ENCODE data around the gene VEZT. TPM values are rescaled to one million over a fixed set of nuclear protein-coding genes. Genes with fewer than 3 reads are reported as not detected.

Gene VEZT
- total RNA-seq, 2 experiments from 2014 or later = 52.6 to 57.2 TPM

GRCh38 chr12:95259368-95259767 lies 41.8 kb downstream of the VEZT start:
- no peak overlapping the region for H3K27ac Mint-ChIP-seq
- Histone ChIP-seq H3K27ac (ENCODE audit: low read depth in 1 of 2, low read length in 2 of 2) (no peak overlapping the region), H3K36me3 (ENCODE audit: insufficient read depth, low read length) (peaks cover 41% of the 10 kb centered on the region), H3K4me1 (ENCODE audit: insufficient read depth, low read length) (no peaks in the 10 kb centered on the region), H3K4me3 (ENCODE audit: low read length) (no peak overlapping the region), H3K9me3 (ENCODE audit: control insufficient read depth in 1 of 2, insufficient read depth in 1 of 2, low read length in 2 of 2) (no peaks in the 10 kb centered on the region), H3K27me3 (ENCODE audit: control insufficient read depth in 1 of 2, insufficient read depth in 2 of 2, low read length in 2 of 2) (no peaks in the 10 kb centered on the region)
- peaks cover 85% of the 10 kb centered on the region for H3K36me3 Mint-ChIP-seq (ENCODE audit: low read depth)
- no peaks in the 10 kb centered on the region for H3K27me3 Mint-ChIP-seq
- no peaks in the 10 kb centered on the region for H3K9me3 Mint-ChIP-seq
- CTCF ChIA-PET = interaction anchor here (1.0 kb wide), 1 partner anchor 27 kb away, joined by 3 read pairs; no protein-coding TSS in a partner anchor
- H3K4me3 Mint-ChIP-seq = no peak overlapping the region
- no peak for ATAC-seq (ENCODE audit: poor library complexity)
- intact Hi-C loops (cut with DNase I, micrococcal nuclease) = no loop called here
- DNase-seq = no peak
- no peak for TF ChIP-seq CTCF (IDR thresholded peaks at IDR 0.05)
- POLR2A ChIA-PET = no interaction called here
- no peaks in the 10 kb centered on the region for H3K4me1 Mint-ChIP-seq (ENCODE audit: low read depth)

- no peak overlapping the region for H3K27ac Mint-ChIP-seq
- no peaks in the 10 kb centered on the region for H3K9me3 ChIP-seq (ENCODE audit: control insufficient read depth in 1 of 2, insufficient read depth in 1 of 2, low read length in 2 of 2)
- H3K4me3 Mint-ChIP-seq = no peak overlapping the region
- H3K4me1 Mint-ChIP-seq (ENCODE audit: low read depth) = no peaks in the 10 kb centered on the region
- ChIA-PET CTCF (interaction anchor here (0.6 kb wide), 1 partner anchor 19 kb away, joined by 6 read pairs; no protein-coding TSS in a partner anchor), POLR2A (no interaction called here)
- no peaks in the 10 kb centered on the region for H3K9me3 Mint-ChIP-seq
- H3K36me3 Mint-ChIP-seq (ENCODE audit: low read depth) = peaks cover 78% of the 10 kb centered on the region
- no peak for TF ChIP-seq CTCF (IDR thresholded peaks at IDR 0.05)
- H3K27ac ChIP-seq (ENCODE audit: low read depth in 1 of 2, low read length in 2 of 2) = no peak overlapping the region
- DNase-seq (no peak), ATAC-seq (ENCODE audit: poor library complexity) (no peak)
- no peak overlapping the region for H3K4me3 ChIP-seq (ENCODE audit: low read length)
- intact Hi-C loops (cut with DNase I, micrococcal nuclease) = no loop called here
- H3K36me3 ChIP-seq (ENCODE audit: insufficient read depth, low read length) = peaks cover 25% of the 10 kb centered on the region
- H3K27me3 Mint-ChIP-seq = no peaks in the 10 kb centered on the region
- no peaks in the 10 kb centered on the region for H3K27me3 ChIP-seq (ENCODE audit: control insufficient read depth in 1 of 2, insufficient read depth in 2 of 2, low read length in 2 of 2)
- H3K4me1 ChIP-seq (ENCODE audit: insufficient read depth, low read length) = no peaks in the 10 kb centered on the region
Observed at GRCh38 chr12:95261109-95261508, 43.5 kb downstream of the VEZT start.

- no peaks in the 10 kb centered on the region for H3K4me1 Mint-ChIP-seq (ENCODE audit: low read depth)
- Histone ChIP-seq H3K4me1 (ENCODE audit: insufficient read depth, low read length) (no peaks in the 10 kb centered on the region), H3K4me3 (ENCODE audit: low read length) (no peak overlapping the region), H3K27me3 (ENCODE audit: control insufficient read depth in 1 of 2, insufficient read depth in 2 of 2, low read length in 2 of 2) (no peaks in the 10 kb centered on the region), H3K36me3 (ENCODE audit: insufficient read depth, low read length) (peaks cover 29% of the 10 kb centered on the region), H3K27ac (ENCODE audit: low read depth in 1 of 2, low read length in 2 of 2) (no peak overlapping the region), H3K9me3 (ENCODE audit: control insufficient read depth in 1 of 2, insufficient read depth in 1 of 2, low read length in 2 of 2) (no peaks in the 10 kb centered on the region)
- CTCF ChIA-PET = no interaction called here
- no peaks in the 10 kb centered on the region for H3K27me3 Mint-ChIP-seq
- no peaks in the 10 kb centered on the region for H3K9me3 Mint-ChIP-seq
- no peak for TF ChIP-seq CTCF (IDR thresholded peaks at IDR 0.05)
- peaks cover 75% of the 10 kb centered on the region for H3K36me3 Mint-ChIP-seq (ENCODE audit: low read depth)
- POLR2A ChIA-PET = no interaction called here
- no peak overlapping the region for H3K4me3 Mint-ChIP-seq
- no peak for DNase-seq
- intact Hi-C loops (cut with DNase I, micrococcal nuclease) = no loop called here
- H3K27ac Mint-ChIP-seq = no peak overlapping the region
- ATAC-seq (ENCODE audit: poor library complexity) = no peak
Observed at GRCh38 chr12:95262808-95263207, 45.2 kb downstream of the VEZT start.

Measured in CD4-positive, alpha-beta T cell (primary cell).